HG02943 (cell line): Measurements from ENCODE around the gene KIAA1614.

Experiments
- ATAC-seq: cut with Tn5 transposase; IDR thresholded peaks from one replicate; pipeline ENCODE4 v1.9.1; 2021; ENCODE audit warnings: mild to moderate bottlenecking, low read depth, moderate library complexity; ENCODE audit not compliant: unreplicated experiment

KIAA1614 gene

DNA sequence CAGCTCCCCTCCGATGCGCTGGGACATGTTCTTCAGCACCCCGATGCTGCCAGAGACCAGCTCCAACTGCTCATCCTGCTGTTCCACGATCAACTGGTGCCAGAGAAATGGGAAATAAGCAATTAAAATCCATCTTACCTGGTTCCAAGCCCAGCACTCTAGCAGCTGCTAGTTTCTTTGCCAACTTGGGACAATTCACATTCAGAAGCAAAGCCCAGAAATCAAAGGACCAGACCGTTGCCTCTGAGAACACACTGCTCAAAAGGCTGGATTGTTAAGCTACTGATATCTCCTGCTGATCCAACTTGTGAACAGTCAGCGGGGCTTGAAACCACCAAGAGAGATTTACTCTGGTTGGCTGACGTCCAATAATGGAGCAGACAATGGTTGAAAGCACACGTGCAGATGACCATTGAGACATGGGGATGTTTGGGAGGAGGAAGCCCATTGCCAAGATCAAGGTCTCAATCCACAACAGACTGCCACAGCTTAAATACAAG is 75.6 kb downstream of the KIAA1614 start:
- no peak for ATAC-seq

DNA sequence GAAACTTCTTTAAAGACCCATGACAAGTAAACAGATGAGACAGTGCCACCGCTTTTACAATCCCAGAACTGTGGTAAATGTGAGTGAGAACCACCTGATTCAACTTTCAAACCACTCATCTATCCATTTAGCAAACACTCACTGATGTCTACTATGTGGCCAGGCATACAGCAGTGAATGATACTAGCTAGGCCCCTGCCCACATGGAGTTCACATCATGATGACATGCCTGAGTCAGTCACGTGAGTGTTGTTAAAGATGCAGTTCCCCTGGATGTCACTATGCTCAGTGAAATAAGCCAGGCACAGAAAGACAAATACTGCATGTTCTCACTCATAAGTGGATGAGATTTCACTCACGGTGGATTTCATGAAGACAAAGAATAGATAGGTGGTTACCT is 81.6 kb downstream of the KIAA1614 start:
- no peak for ATAC-seq

DNA sequence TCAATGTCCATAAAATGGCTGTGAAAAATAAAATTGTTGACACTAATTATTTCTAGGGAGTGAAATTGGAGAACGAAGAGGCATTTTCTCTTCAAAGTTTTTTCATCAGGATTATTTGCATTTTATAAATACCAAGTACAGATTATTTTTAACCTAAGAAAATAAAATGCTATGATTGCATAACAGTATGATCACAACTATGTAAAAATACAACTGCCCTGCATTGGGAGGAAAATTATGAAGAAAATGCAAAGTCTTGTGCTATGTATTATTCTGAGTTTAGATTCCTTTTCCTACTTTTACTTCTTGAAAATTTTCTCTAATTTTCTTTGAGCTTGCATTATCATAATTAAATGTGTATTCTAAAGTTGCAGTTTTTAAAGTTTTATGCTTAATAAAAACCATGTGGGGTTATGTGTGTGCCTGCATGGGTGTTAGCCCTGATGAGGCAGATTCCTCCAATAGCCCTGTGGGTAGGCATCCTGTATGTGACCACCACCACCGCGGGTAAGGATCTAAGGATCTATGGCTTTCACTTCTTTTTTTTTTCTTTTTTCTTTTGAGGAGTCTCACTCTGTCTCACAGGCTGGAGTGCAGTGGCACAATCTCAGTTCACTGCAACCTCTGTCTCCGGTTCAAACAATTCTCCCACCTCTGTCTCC is 85.3 kb downstream of the KIAA1614 start:
- ATAC-seq = no peak
